Panc1 (cell line): Measurements from ENCODE around the gene PIK3R5. TPM values are rescaled to one million over a fixed set of nuclear protein-coding genes. Genes with fewer than 3 reads are reported as not detected.

Source experiments
- ATAC-seq: fragments of 200-7000 bp; cut with Tn5 transposase; 2 replicates; pipeline ENCODE4 v1.9.1; 2020; ENCODE audit warnings: mild to moderate bottlenecking, moderate library complexity
- BruUV-seq: library from RNA; stranded (reverse); fragments of 400-500 nt; replicated peaks from 2 replicates; lab custom pipeline; 2021; lab: Mats Ljungman, UMichigan
- CTCF ChIA-PET: fragments of 300-600 bp; sonication (Branson Sonifier 250); formaldehyde crosslinking; loops from one replicate; lab custom pipeline; 2022; ENCODE audit warnings: antibody characterized with exemption; lab: Charles Lee
- POLR2A ChIA-PET: fragments of 300-600 bp; sonication (Branson Sonifier 250); formaldehyde crosslinking; loops from one replicate; lab custom pipeline; 2022; ENCODE audit warnings: antibody characterized with exemption; lab: Charles Lee
- DNase-seq: peaks from one replicate; pipeline ENCODE4 v3.0.0-alpha.2; 2010; ENCODE audit warnings: low read depth, low spot score
- H3K27ac ChIP-seq: 2 replicates; pipeline ENCODE4 v1.5.1; 2011; ENCODE audit warnings: mild to moderate bottlenecking, low read length, inconsistent platforms
- H3K27me3 ChIP-seq: fragments of 200-500 bp; sonication (Bioruptor generic); 2 replicates; pipeline ENCODE4 v1.6.0; 2014; ENCODE audit warnings: low read length, inconsistent platforms; ENCODE audit not compliant: control insufficient read depth, insufficient read depth
- H3K36me3 ChIP-seq: fragments of 200-500 bp; sonication (Bioruptor generic); 2 replicates; pipeline ENCODE4 v1.5.1; 2014; ENCODE audit warnings: inconsistent platforms, mild to moderate bottlenecking, low read length, moderate library complexity; ENCODE audit not compliant: control insufficient read depth, insufficient read depth
- H3K4me1 ChIP-seq: 2 replicates; pipeline ENCODE4 v1.5.1; 2011; ENCODE audit warnings: inconsistent platforms, mild to moderate bottlenecking, low read length, moderate library complexity; ENCODE audit not compliant: control insufficient read depth, insufficient read depth
- H3K4me3 ChIP-seq, 2 experiments: 2 replicates each; pipeline ENCODE4 v1.5.1; 2011 to 2012; ENCODE audit warnings: low read depth in 2 of 2, low read length in 2 of 2, mild to moderate bottlenecking in 2 of 2, inconsistent platforms in 1 of 2, moderate library complexity in 1 of 2
- H3K9me3 ChIP-seq: fragments of 200-500 bp; sonication (Bioruptor generic); 2 replicates; pipeline ENCODE4 v1.5.1; 2014; ENCODE audit warnings: low read depth, mild to moderate bottlenecking, inconsistent platforms, low read length, moderate library complexity; ENCODE audit not compliant: control insufficient read depth, insufficient read depth
- CTCF ChIP-seq: fragments of 450-650 bp; IDR thresholded peaks from 2 replicates; pipeline ENCODE4 v1.5.1; 2017; ENCODE audit warnings: mild to moderate bottlenecking
- POLR2AphosphoS5 ChIP-seq: IDR thresholded peaks from 2 replicates; pipeline ENCODE4 v1.6.1; 2012; ENCODE audit warnings: mild to moderate bottlenecking, low read depth, low read length, moderate library complexity
- REST ChIP-seq, 2 experiments: IDR thresholded peaks; 2 replicates each; pipeline ENCODE4 v1.6.1; 2011 to 2012; ENCODE audit warnings: low read depth in 2 of 2, control low read depth in 1 of 2, low read length in 1 of 2, mild to moderate bottlenecking in 1 of 2, moderate library complexity in 1 of 2; ENCODE audit not compliant: insufficient read depth in 1 of 2
- SIN3A ChIP-seq: IDR thresholded peaks from 2 replicates; pipeline ENCODE4 v1.6.1; 2012; ENCODE audit warnings: low read depth, mild to moderate bottlenecking, low read length, moderate library complexity, borderline replicate concordance; ENCODE audit not compliant: insufficient read depth
- TCF7L2 ChIP-seq: IDR thresholded peaks from 2 replicates; pipeline ENCODE4 v1.6.1; 2011; ENCODE audit warnings: mild to moderate bottlenecking, low read depth, low read length, inconsistent platforms
- in situ Hi-C: cut with HindIII; loops from 2 replicates; pipeline ENCODE4 v1.10.0; 2016; ENCODE audit warnings: low sequenced_read_pairs, low pct_unique_long_range_greater_than_20kb
- intact Hi-C: fragments of 100-400 bp; cut with micrococcal nuclease; formaldehyde crosslinking; loops from one replicate; pipeline ENCODE4 v1.10.0; 2022; ENCODE audit not compliant: unreplicated experiment
- total RNA-seq: library from RNA; stranded (reverse); gene quantifications from one replicate; pipeline ENCODE4 v1.2.1, GENCODE V29; 2021; ENCODE audit not compliant: unreplicated experiment

Gene PIK3R5
- total RNA-seq, 1 experiment from 2014 or later, result 0.15 TPM

- intact Hi-C loops, result no loop called here
- DNase-seq, result no peak
- Histone ChIP-seq H3K27me3 (no peaks in the 10 kb centered on the region; the same call in 1 of the 2 replicates), H3K9me3 (no peaks in the 10 kb centered on the region), H3K27ac (no peak overlapping the region), H3K4me1 (no peaks in the 10 kb centered on the region), H3K4me3 (no peak overlapping the region), H3K36me3 (no peaks in the 10 kb centered on the region)
- POLR2A ChIA-PET, result no interaction called here
- ATAC-seq, result no peak
- in situ Hi-C loops, result no loop called here
- TF ChIP-seq SIN3A, result no peak
- TF ChIP-seq POLR2AphosphoS5, result no peak
- TF ChIP-seq TCF7L2, result no peak
- no peak for TF ChIP-seq REST (IDR thresholded peaks at IDR 0.05; ENCODE audit: insufficient read depth in 1 of 2, low read depth in 2 of 2, low read length in 1 of 2)
- no TSS peak for BruUV-seq
- CTCF ChIA-PET, result no interaction called here
Observed at GRCh38 chr17:8847891-8848290, 117.6 kb downstream of the PIK3R5 start.

- Histone ChIP-seq H3K9me3 (no peaks in the 10 kb centered on the region), H3K27me3 (no peaks in the 10 kb centered on the region; the same call in 1 of the 2 replicates), H3K27ac (no peak overlapping the region), H3K4me1 (no peaks in the 10 kb centered on the region), H3K36me3 (no peaks in the 10 kb centered on the region), H3K4me3 (no peak overlapping the region)
- no peak for TF ChIP-seq POLR2AphosphoS5
- no peak for TF ChIP-seq CTCF
- TF ChIP-seq SIN3A, result no peak
- no peak for TF ChIP-seq TCF7L2
- TF ChIP-seq REST (IDR thresholded peaks at IDR 0.05; ENCODE audit: insufficient read depth in 1 of 2, low read depth in 2 of 2, low read length in 1 of 2), result no peak
- ATAC-seq (peak; percentile 60; the same call in 1 of the 2 replicates), DNase-seq (no peak)
- ChIA-PET CTCF (no interaction called here), POLR2A (no interaction called here)
- no TSS peak for BruUV-seq
- in situ Hi-C loops (no loop called here), intact Hi-C loops (no loop called here)
Observed at GRCh38 chr17:8846768-8847211, 118.7 kb downstream of the PIK3R5 start.
